ENCODE measurements around the gene PLPP3. TPM values are rescaled to one million over a fixed set of nuclear protein-coding genes. Genes with fewer than 3 reads are reported as not detected.

The PLPP3 gene
- total RNA-seq, 2 donors from 2014 or later = 40.4 to 107 TPM

DNA sequence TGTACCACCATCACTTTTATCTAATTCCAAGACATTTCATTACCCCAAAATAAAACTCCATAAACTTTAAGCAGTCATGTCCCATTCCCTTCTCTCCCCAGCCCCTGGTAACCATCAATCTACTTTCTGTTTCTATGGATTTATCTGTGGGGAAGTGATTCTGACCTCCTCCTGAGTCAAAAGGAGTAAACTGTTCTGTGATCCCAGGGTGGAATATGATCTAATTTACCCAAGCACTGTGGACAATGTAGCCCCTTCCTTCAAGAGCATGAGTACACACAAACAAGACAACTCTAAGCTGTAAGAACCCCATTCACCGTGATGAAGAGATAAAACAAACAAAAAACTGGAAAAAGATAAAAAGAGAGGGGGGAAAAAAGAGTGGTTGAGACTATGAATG is 77.9 kb downstream of the PLPP3 start:
- TF ChIP-seq CTCF (IDR thresholded peaks at IDR 0.05) = no peak
- TF ChIP-seq POLR2AphosphoS5 (IDR thresholded peaks at IDR 0.05) = no peak
- TF ChIP-seq POLR2A (IDR thresholded peaks at IDR 0.05) = no peak
- Histone ChIP-seq H3K4me1 (replicated peaks) (no peaks in the 10 kb centered on the region), H3K9me3 (no peaks in the 10 kb centered on the region), H3K4me3 (no peak overlapping the region), H3K27ac (no peak overlapping the region), H3K36me3 (no peaks in the 10 kb centered on the region), H3K27me3 (replicated peaks; ENCODE audit: insufficient read depth) (no peaks in the 10 kb centered on the region)
- intact Hi-C loops (cut with DNase I) = no loop called here
- no peak for DNase-seq (ENCODE audit: low spot score)
- 30% methylated on average over 1 of the region's 1 CpG for WGBS

- no peaks in the 10 kb centered on the region for H3K4me1 ChIP-seq (replicated peaks)
- intact Hi-C loops (cut with DNase I) = no loop called here
- no peaks in the 10 kb centered on the region for H3K9me3 ChIP-seq
- H3K36me3 ChIP-seq = no peaks in the 10 kb centered on the region
- no peaks in the 10 kb centered on the region for H3K27me3 ChIP-seq (replicated peaks; ENCODE audit: insufficient read depth)
- no peak for DNase-seq (ENCODE audit: low spot score)
- 77% methylated on average over 12 of the region's 12 CpGs for WGBS
- H3K27ac ChIP-seq = no peak overlapping the region
- no peak overlapping the region for H3K4me3 ChIP-seq
- TF ChIP-seq POLR2AphosphoS5 (IDR thresholded peaks at IDR 0.05) = no peak
- no peak for TF ChIP-seq POLR2A (IDR thresholded peaks at IDR 0.05)
- TF ChIP-seq CTCF (IDR thresholded peaks at IDR 0.05) = no peak
Observed at GRCh38 chr1:56496821-56497772, 82.3 kb downstream of the PLPP3 start.

DNA sequence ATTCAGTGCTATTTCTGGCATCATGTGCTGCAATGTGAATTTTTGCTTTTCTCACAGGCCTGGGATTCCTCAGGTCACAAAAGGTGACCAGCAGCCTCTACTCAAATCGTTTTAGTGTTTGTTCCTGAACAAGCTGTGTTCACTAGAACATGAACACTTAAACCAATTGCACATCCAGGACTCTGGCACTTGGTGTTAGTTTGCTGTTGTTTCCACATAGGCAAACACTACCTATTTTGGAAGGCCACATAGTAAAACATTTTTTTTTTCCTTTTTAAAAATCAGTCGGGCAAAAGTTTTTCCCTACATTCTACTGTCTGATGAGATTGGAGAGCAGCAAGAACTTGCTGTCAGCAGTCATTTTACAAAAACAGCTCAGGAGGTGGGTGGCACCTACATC is 83.2 kb downstream of the PLPP3 start:
- Histone ChIP-seq H3K27me3 (replicated peaks; ENCODE audit: insufficient read depth) (no peaks in the 10 kb centered on the region), H3K36me3 (no peaks in the 10 kb centered on the region), H3K4me1 (replicated peaks) (no peaks in the 10 kb centered on the region), H3K27ac (no peak overlapping the region), H3K4me3 (no peak overlapping the region), H3K9me3 (no peaks in the 10 kb centered on the region)
- intact Hi-C loops (cut with DNase I) = no loop called here
- WGBS = 40% methylated on average over 2 of the region's 2 CpGs
- DNase-seq (ENCODE audit: low spot score) = no peak
- no peak for TF ChIP-seq CTCF (IDR thresholded peaks at IDR 0.05)
- TF ChIP-seq POLR2A (IDR thresholded peaks at IDR 0.05) = no peak
- TF ChIP-seq POLR2AphosphoS5 (IDR thresholded peaks at IDR 0.05) = no peak

DNA sequence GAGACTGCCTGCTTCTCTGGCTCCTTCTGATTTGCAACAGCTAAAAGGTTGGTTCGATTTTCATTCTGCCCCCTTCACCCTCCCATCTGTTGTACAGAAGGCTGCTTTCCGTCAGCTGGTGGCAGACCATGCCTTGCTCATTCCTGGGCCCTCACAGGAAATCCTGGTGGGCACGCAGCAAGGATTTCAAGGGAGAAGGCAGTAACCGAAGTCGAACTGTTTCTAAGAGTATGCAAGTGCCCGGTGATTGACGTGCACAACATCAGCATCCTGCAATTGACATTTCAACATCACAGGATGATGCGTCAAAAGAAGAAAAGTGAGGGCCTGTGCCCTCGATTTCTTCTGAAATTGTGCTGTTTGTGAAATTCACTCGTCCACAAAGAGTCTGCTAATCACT is 83.8 kb downstream of the PLPP3 start:
- Histone ChIP-seq H3K4me3 (no peak overlapping the region), H3K27ac (no peak overlapping the region), H3K36me3 (no peaks in the 10 kb centered on the region), H3K4me1 (replicated peaks) (no peaks in the 10 kb centered on the region), H3K9me3 (no peaks in the 10 kb centered on the region), H3K27me3 (replicated peaks; ENCODE audit: insufficient read depth) (no peaks in the 10 kb centered on the region)
- intact Hi-C loops (cut with DNase I) = no loop called here
- 88% methylated on average over 10 of the region's 10 CpGs for WGBS
- TF ChIP-seq POLR2AphosphoS5 (IDR thresholded peaks at IDR 0.05) (no peak), POLR2A (IDR thresholded peaks at IDR 0.05) (no peak), CTCF (IDR thresholded peaks at IDR 0.05) (no peak)
- DNase-seq (ENCODE audit: low spot score) = no peak

- 63% methylated on average over 5 of the region's 5 CpGs for whole genome bisulfite sequencing
- no peak for DNase-seq (ENCODE audit: low spot score)
- H3K27ac ChIP-seq = no peak overlapping the region
Observed at GRCh38 chr1:56494306-56494705, 85.1 kb downstream of the PLPP3 start.

More at GRCh38 chr1:56494306-56494705, 85.1 kb downstream of the PLPP3 start:
- no peaks in the 10 kb centered on the region for H3K9me3 ChIP-seq
- no peaks in the 10 kb centered on the region for H3K4me1 ChIP-seq (replicated peaks)
- no peaks in the 10 kb centered on the region for H3K36me3 ChIP-seq
- H3K4me3 ChIP-seq = no peak overlapping the region
- intact Hi-C loops (cut with DNase I) = no loop called here
- TF ChIP-seq CTCF (IDR thresholded peaks at IDR 0.05) = no peak
- TF ChIP-seq POLR2AphosphoS5 (IDR thresholded peaks at IDR 0.05) = no peak
- TF ChIP-seq POLR2A (IDR thresholded peaks at IDR 0.05) = no peak
- H3K27me3 ChIP-seq (replicated peaks; ENCODE audit: insufficient read depth) = no peaks in the 10 kb centered on the region

Measured in prostate gland (tissue), 2 donors.